HepG2 (cell line): ENCODE data around the gene RSRC2. TPM values are rescaled to one million over a fixed set of nuclear protein-coding genes. Genes with fewer than 3 reads are reported as not detected.

Experiments
- ATAC-seq: fragments of 200-7000 bp; cut with Tn5 transposase; 3 replicates; pipeline ENCODE4 v1.9.1; 2020; ENCODE audit warnings: mild to moderate bottlenecking, moderate library complexity
- BruUV-seq: library from RNA; stranded (reverse); fragments of 400-500 nt; replicated peaks from 2 replicates; lab custom pipeline; 2021; lab: Mats Ljungman, UMichigan
- CTCF ChIA-PET: fragments of 300-600 bp; formaldehyde crosslinking; extraction: SDS; loops from one replicate; lab custom pipeline; 2021; ENCODE audit warnings: low total read pairs, inconsistent platforms, low intra/inter-chr PET ratio; lab: Yijun Ruan, JAX
- POLR2A ChIA-PET: fragments of 350-600 bp; sonication (Branson Sonifier 250); formaldehyde crosslinking; loops from one replicate; lab custom pipeline; 2020; ENCODE audit warnings: antibody characterized with exemption, inconsistent platforms; lab: Yijun Ruan, JAX
- DNase-seq: peaks from one replicate; pipeline ENCODE4 v3.0.0-alpha.2; 2015; ENCODE audit warnings: low spot score
- FAIRE-seq: peaks from 3 replicates; lab custom pipeline; 2011; peaks lifted over from hg19 to GRCh38; lab: Jason Lieb, UNC
- H2AFZ ChIP-seq: one replicate; pipeline ENCODE4 v1.6.1; 2011; ENCODE audit warnings: low read length, inconsistent platforms
- H3K27ac ChIP-seq: fragments of 300-600 bp; 3 replicates; pipeline ENCODE4 v1.8.0; 2011; ENCODE audit warnings: mixed run types, mild to moderate bottlenecking, mixed read lengths, low read length, inconsistent platforms; ENCODE audit not compliant: insufficient read depth; ENCODE audit errors: extremely low read length
- H3K27me3 ChIP-seq, 2 experiments: fragments of 200-600 bp in 1 of 2; 2 replicates in 1 of 2; 3 replicates in 1 of 2; pipeline versions ENCODE4 v1.6.0 to v1.8.0; 2011; ENCODE audit warnings: low read length in 2 of 2, mild to moderate bottlenecking in 2 of 2, moderate library complexity in 2 of 2, inconsistent platforms in 1 of 2; ENCODE audit not compliant: insufficient read depth in 2 of 2, control insufficient read depth in 1 of 2
- H3K36me3 ChIP-seq, 2 experiments: fragments of 200-600 bp in 1 of 2; replicated peaks in 1 of 2; 2 replicates in 1 of 2; 3 replicates in 1 of 2; pipeline versions ENCODE4 v1.5.1 to v1.8.0; 2011; ENCODE audit warnings: low read length in 2 of 2, inconsistent platforms in 1 of 2; ENCODE audit not compliant: insufficient read depth in 2 of 2, control insufficient read depth in 1 of 2
- H3K4me1 ChIP-seq: 2 replicates; pipeline ENCODE4 v1.5.1; 2012; ENCODE audit warnings: low read length, inconsistent platforms; ENCODE audit not compliant: insufficient read depth
- H3K4me2 ChIP-seq: 2 replicates; pipeline ENCODE4 v1.6.0; 2011; ENCODE audit warnings: low read depth, low read length, inconsistent platforms
- H3K4me3 ChIP-seq, 3 experiments: fragments of 200-600 bp in 1 of 3; sonication (generic), shearing (Covaris generic) in 1 of 3; replicated peaks in 1 of 3; 2 replicates each; pipeline ENCODE4 v1.5.1; 2011 to 2016; ENCODE audit warnings: low read length in 3 of 3, inconsistent platforms in 2 of 3, low read depth in 2 of 3, mild to moderate bottlenecking in 2 of 3, control low read depth in 1 of 3, mixed read lengths in 1 of 3; ENCODE audit not compliant: insufficient read depth in 1 of 3
- H3K79me2 ChIP-seq: one replicate; pipeline ENCODE4 v1.6.1; 2011; ENCODE audit warnings: low read length, inconsistent platforms; ENCODE audit not compliant: insufficient read depth
- H3K9ac ChIP-seq: 2 replicates; pipeline ENCODE4 v1.6.0; 2011; ENCODE audit warnings: mild to moderate bottlenecking, low read depth, low read length, inconsistent platforms; ENCODE audit not compliant: insufficient read depth
- H3K9me3 ChIP-seq: 2 replicates; pipeline ENCODE4 v1.5.1; 2012; ENCODE audit warnings: mild to moderate bottlenecking, low read length
- H4K20me1 ChIP-seq: 2 replicates; pipeline ENCODE4 v1.6.0; 2011; ENCODE audit warnings: inconsistent platforms, mild to moderate bottlenecking, low read length, moderate library complexity; ENCODE audit not compliant: insufficient read depth
- CEBPB ChIP-seq: IDR thresholded peaks from 2 replicates; pipeline ENCODE4 v1.6.1; 2011; ENCODE audit warnings: low read depth, low read length, improper control_type of control experiment, borderline replicate concordance
- CEBPG ChIP-seq: IDR thresholded peaks from 2 replicates; pipeline ENCODE4 v1.6.1; 2016
- HOXD1 ChIP-seq: sonication (generic); formaldehyde crosslinking; IDR thresholded peaks from 2 replicates; pipeline ENCODE4 v1.5.0; 2020; ENCODE audit warnings: missing genetic modification reagents
- PHF5A ChIP-seq: IDR thresholded peaks from one replicate; pipeline ENCODE4 v1.6.1; 2018; ENCODE audit warnings: low read depth, missing genetic modification reagents; ENCODE audit not compliant: unreplicated experiment
- SALL2 ChIP-seq: sonication (generic); formaldehyde crosslinking; IDR thresholded peaks from 2 replicates; pipeline ENCODE4 v1.8.1; 2023; ENCODE audit warnings: mild to moderate bottlenecking, missing genetic modification reagents, inconsistent platforms
- ZBTB38 ChIP-seq: sonication (generic); formaldehyde crosslinking; IDR thresholded peaks from 2 replicates; pipeline ENCODE4 v1.5.1; 2020; ENCODE audit warnings: mild to moderate bottlenecking, missing genetic modification reagents
- ZMYM4 ChIP-seq: sonication (generic); formaldehyde crosslinking; IDR thresholded peaks from 2 replicates; pipeline ENCODE4 v1.8.1; 2023; ENCODE audit warnings: mild to moderate bottlenecking, missing genetic modification reagents
- ZNF121 ChIP-seq: sonication (generic); formaldehyde crosslinking; IDR thresholded peaks from 2 replicates; pipeline ENCODE4 v1.5.0; 2020; ENCODE audit warnings: mild to moderate bottlenecking, missing genetic modification reagents
- ZNF609 ChIP-seq: sonication (generic); formaldehyde crosslinking; IDR thresholded peaks from 2 replicates; pipeline ENCODE4 v1.4.0; 2020; ENCODE audit warnings: mild to moderate bottlenecking, missing genetic modification reagents, borderline replicate concordance
- ZXDC ChIP-seq: sonication (generic); formaldehyde crosslinking; IDR thresholded peaks from 2 replicates; pipeline ENCODE4 v1.5.0; 2020; ENCODE audit warnings: mild to moderate bottlenecking, missing genetic modification reagents
- WGBS: methylation state at CpG from one replicate; pipeline ENCODE4 v1.1.6; 2017; ENCODE audit warnings: low lambda C conversion rate; 5-methylcytosine and 5-hydroxymethylcytosine counted together
- in situ Hi-C: cut with HindIII; loops from 2 replicates; pipeline ENCODE4 v1.10.0; 2017; ENCODE audit warnings: low pct_unique_long_range_greater_than_20kb; ENCODE audit not compliant: extremely low pct_ligation_motif_present
- intact Hi-C: fragments of 100-400 bp; cut with micrococcal nuclease; formaldehyde crosslinking; loops from one replicate; pipeline ENCODE4 v1.10.0; 2022; ENCODE audit not compliant: unreplicated experiment
- polyA plus RNA-seq, 8 experiments: library from polyadenylated mRNA; depleted of rRNA in 3 of 8; stranded (reverse) in 7 of 8; unstranded in 1 of 8; fragments of >200 nt; fragmentation: Illumina TruSeq in 4 of 8; extraction: Trizol in 4 of 8; gene quantifications; 2 replicates each; pipeline versions ENCODE4 v1.2.1 to v1.2.3, GENCODE V29; 2011 to 2016; ENCODE audit warnings: low read depth in 4 of 8, missing spikeins in 1 of 8, mixed read lengths in 1 of 8; ENCODE audit not compliant: insufficient read depth in 1 of 8
- total RNA-seq, 5 experiments: library from RNA; depleted of rRNA; stranded (reverse); fragments of >200 nt; fragmentation: Illumina TruSeq; extraction: Trizol; gene quantifications; 2 replicates each; pipeline ENCODE4 v1.2.3, GENCODE V29; 2016; ENCODE audit warnings: low read depth in 1 of 5

The RSRC2 gene
- total and polyA plus RNA-seq, 2 of the 13 experiments (the other 11 are each of a cell fraction or from before 2014, with no cell fraction given), result 31.4 to 77.8 TPM

- TF ChIP-seq SALL2 (CRISPR knock-in tag) (no peak), HOXD1 (no peak), ZMYM4 (CRISPR knock-in tag) (no peak), PHF5A (CRISPR knock-in tag) (no peak), ZBTB38 (CRISPR knock-in tag) (no peak), ZNF609 (CRISPR knock-in tag) (no peak)
These were observed 66.7 kb downstream of the RSRC2 start (continued) for GRCh38 chr12:122460061-122460460.

GRCh38 chr12:122459211-122459610, 67.5 kb downstream of the RSRC2 start:
- H3K4me3 ChIP-seq, result no peak overlapping the region
- H3K27me3 ChIP-seq, result no peaks in the 10 kb centered on the region
- ChIA-PET CTCF (no interaction called here), POLR2A (no interaction called here)
- H3K36me3 ChIP-seq, result no peaks in the 10 kb centered on the region
- DNase-seq (no peak), ATAC-seq (no peak), FAIRE-seq (no peak)
- no peak overlapping the region for H3K27ac ChIP-seq
- in situ Hi-C loops (no loop called here), intact Hi-C loops (no loop called here)
- H3K4me2 ChIP-seq, result no peak overlapping the region
- H3K9me3 ChIP-seq, result no peaks in the 10 kb centered on the region
- H3K4me1 ChIP-seq, result peaks cover 47% of the 10 kb centered on the region
- TF ChIP-seq CEBPB (peak; percentile 76), ZXDC (CRISPR knock-in tag) (no peak), CEBPG (peak; percentile 72; the same call in 1 of the 2 replicates), ZNF121 (peak; percentile 97)
- H4K20me1 ChIP-seq, result no peaks in the 10 kb centered on the region
- no peak overlapping the region for H2AFZ ChIP-seq
- no peak overlapping the region for H3K9ac ChIP-seq
- no TSS peak for BruUV-seq
- H3K79me2 ChIP-seq, result no peaks in the 10 kb centered on the region
- WGBS, result 67% methylated on average over 2 of the region's 2 CpGs
